ENCODE data around the gene INSM1.

Gene INSM1

DNA sequence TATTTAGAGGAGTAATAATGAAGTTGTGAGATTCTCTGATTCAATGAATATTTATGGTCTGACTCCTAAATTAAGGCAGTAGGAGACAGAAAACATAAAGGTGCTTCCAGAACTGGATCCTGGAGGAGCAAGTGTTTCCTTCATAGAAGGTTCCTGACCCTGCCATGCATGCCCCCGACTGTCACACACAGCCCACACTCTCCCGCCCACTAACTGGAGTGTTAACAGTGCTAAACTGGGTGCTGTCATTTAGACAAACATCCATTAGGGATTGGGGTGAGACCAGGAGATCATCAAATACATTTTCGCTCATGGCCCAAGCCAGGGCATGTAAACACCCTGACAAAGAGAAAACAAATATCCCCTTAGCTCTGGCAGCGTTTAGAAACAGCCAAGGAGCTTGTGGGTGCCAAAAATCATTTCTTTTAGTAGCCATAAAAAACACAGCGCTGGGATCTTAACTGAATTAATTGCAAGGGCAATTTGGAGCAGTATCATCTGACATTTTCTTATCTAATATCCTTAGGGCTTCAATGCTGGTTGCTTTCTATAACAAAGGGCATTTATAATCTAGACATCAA lies 46.8 kb downstream of the INSM1 start:
- DNase-seq (ENCODE audit: low read depth): no peak
- TF ChIP-seq CTCF (IDR thresholded peaks at IDR 0.05; ENCODE audit: control insufficient read depth, insufficient read depth, low read depth, low read length, missing control alignments): no peak
- H3K4me3 ChIP-seq (ENCODE audit: control insufficient read depth, low read depth, low read length): no peak overlapping the region

DNA sequence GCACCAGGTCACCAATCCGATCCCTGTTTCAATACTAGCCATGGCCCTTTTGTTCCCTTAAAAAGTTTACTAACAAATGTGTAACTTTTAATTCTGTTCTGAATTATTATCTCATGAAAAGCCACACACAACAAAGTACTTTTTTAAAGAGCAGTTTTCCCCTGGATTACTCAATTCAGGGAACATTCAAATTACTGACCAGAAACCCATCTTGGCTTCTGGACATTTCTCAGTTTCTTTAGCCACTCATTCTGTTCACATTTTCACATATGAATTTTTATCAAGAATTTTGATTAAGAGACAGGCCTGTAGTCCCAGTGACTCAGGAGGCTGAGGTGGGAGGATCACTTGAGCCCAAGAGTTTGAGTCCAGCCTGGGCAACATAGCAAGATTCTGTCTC lies 47.4 kb downstream of the INSM1 start:
- TF ChIP-seq CTCF (IDR thresholded peaks at IDR 0.05; ENCODE audit: control insufficient read depth, insufficient read depth, low read depth, low read length, missing control alignments): no peak
- H3K4me3 ChIP-seq (ENCODE audit: control insufficient read depth, low read depth, low read length): no peak overlapping the region
- no peak for DNase-seq (ENCODE audit: low read depth)

DNA sequence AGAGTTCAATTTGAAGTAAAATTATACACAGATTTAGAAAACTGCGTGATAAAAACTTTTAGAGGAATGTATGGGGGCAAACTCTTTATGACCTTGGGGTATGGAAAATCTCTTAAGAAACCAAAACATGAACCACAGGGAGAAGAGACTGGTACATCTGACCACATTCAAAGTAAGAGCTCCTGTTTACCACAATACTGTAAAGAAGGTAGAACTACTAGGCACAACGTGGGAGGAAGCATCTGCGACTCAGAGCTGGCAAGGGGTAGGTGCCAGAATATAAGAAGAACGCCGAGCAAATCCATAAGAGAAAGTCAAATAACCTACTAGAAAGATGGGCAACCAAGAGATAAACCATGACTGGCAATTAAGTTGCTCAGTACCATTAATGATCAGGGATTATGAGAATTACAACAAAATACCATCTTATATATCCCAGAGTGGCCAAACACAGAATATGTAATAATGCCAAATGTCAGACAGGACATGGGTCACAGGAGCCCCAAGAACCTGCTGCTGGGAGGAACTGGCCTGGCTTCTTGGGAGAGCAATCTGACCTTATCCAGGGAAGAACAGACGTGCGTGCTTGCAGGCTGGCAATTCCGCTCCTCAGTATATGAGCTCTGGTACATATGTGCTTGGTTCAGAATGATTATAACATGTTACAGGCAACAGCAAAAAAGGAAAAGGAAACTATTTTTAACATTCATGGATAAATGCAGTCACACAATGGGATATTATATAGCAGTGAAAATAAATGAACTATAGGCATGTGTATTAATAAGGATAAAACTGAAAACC lies 50.2 kb downstream of the INSM1 start:
- TF ChIP-seq CTCF (IDR thresholded peaks at IDR 0.05; ENCODE audit: control insufficient read depth, insufficient read depth, low read depth, low read length, missing control alignments): no peak
- DNase-seq (ENCODE audit: low read depth): no peak

More for the DNA sequence above, 50.2 kb downstream of the INSM1 start:
- no peak overlapping the region for H3K4me3 ChIP-seq (ENCODE audit: control insufficient read depth, low read depth, low read length)

All from AG09309 (cell line).